IPS-18c (cell line): Measurements from ENCODE around the gene CFAP20DC.
"Not testable (repeated sequence)": the region's sequence is repeated elsewhere in the genome, so short reads cannot be mapped to it uniquely, and the experiment has no call there.

Source experiments
- H3K4me3 ChIP-seq: 2 replicates; pipeline ENCODE4 v1.7.0; 2013; ENCODE audit warnings: low read depth, mild to moderate bottlenecking, low read length, moderate library complexity; ENCODE audit not compliant: insufficient read depth
- H3K9me3 ChIP-seq: one replicate; pipeline ENCODE4 v1.6.1; 2013; ENCODE audit warnings: mild to moderate bottlenecking, low read length, moderate library complexity; ENCODE audit not compliant: control insufficient read depth, insufficient read depth

CFAP20DC gene

GRCh38 chr3:58708983-58709382, 340.8 kb downstream of the CFAP20DC start:
- H3K9me3 ChIP-seq, H3K4me3 ChIP-seq: not testable (repeated sequence)

GRCh38 chr3:58708116-58708791, 341.6 kb downstream of the CFAP20DC start:
- Histone ChIP-seq H3K4me3 (no peak overlapping the region), H3K9me3 (no peaks in the 10 kb centered on the region)

GRCh38 chr3:58707390-58707930, 342.4 kb downstream of the CFAP20DC start:
- no peak overlapping the region for H3K4me3 ChIP-seq

GRCh38 chr3:58706395-58707167, 343.2 kb downstream of the CFAP20DC start:
- H3K4me3 ChIP-seq: no peak overlapping the region
- H3K9me3 ChIP-seq: no peaks in the 10 kb centered on the region

More at GRCh38 chr3:58707390-58707930, 342.4 kb downstream of the CFAP20DC start:
- H3K9me3 ChIP-seq: no peaks in the 10 kb centered on the region

- no peaks in the 10 kb centered on the region for H3K9me3 ChIP-seq
- H3K4me3 ChIP-seq: no peak overlapping the region
Observed at GRCh38 chr3:58704745-58705144, 345.1 kb downstream of the CFAP20DC start.

GRCh38 chr3:58704304-58704703, 345.5 kb downstream of the CFAP20DC start:
- H3K4me3 ChIP-seq, H3K9me3 ChIP-seq: not testable (repeated sequence)

GRCh38 chr3:58698246-58698645, 351.6 kb downstream of the CFAP20DC start:
- no peak overlapping the region for H3K4me3 ChIP-seq
- peaks cover 3% of the 10 kb centered on the region for H3K9me3 ChIP-seq

GRCh38 chr3:58697561-58697960, 352.3 kb downstream of the CFAP20DC start:
- Histone ChIP-seq H3K9me3 (peaks cover 3% of the 10 kb centered on the region), H3K4me3 (no peak overlapping the region)

GRCh38 chr3:58696813-58697212, 353.0 kb downstream of the CFAP20DC start:
- H3K9me3 ChIP-seq, H3K4me3 ChIP-seq: not testable (repeated sequence)

GRCh38 chr3:58696093-58696492, 353.7 kb downstream of the CFAP20DC start:
- Histone ChIP-seq H3K9me3 (peaks cover 3% of the 10 kb centered on the region), H3K4me3 (no peak overlapping the region)

- not testable (repeated sequence) for H3K4me3 ChIP-seq, H3K9me3 ChIP-seq
Observed at GRCh38 chr3:58695284-58695683, 354.5 kb downstream of the CFAP20DC start.

- Histone ChIP-seq H3K4me3 (no peak overlapping the region), H3K9me3 (peaks cover 5% of the 10 kb centered on the region)
Observed at GRCh38 chr3:58693940-58694850, 355.6 kb downstream of the CFAP20DC start.

- peaks cover 5% of the 10 kb centered on the region for H3K9me3 ChIP-seq
- H3K4me3 ChIP-seq: no peak overlapping the region
Observed at GRCh38 chr3:58692484-58692883, 357.3 kb downstream of the CFAP20DC start.
